WI38 (cell line): Measurements from ENCODE around the gene CPSF4.

Experiments
- H3K4me3 ChIP-seq: 2 replicates; pipeline ENCODE4 v1.5.1; 2011; ENCODE audit warnings: low read depth, mild to moderate bottlenecking, control low read depth, low read length
- CTCF ChIP-seq: IDR thresholded peaks from 2 replicates; pipeline ENCODE4 v1.5.1; 2012; ENCODE audit warnings: low read depth, mild to moderate bottlenecking, control low read depth, low read length

The CPSF4 gene

GRCh38 chr7:99433158-99433557, 5.6 kb upstream of the CPSF4 start:
- H3K4me3 ChIP-seq: no peak overlapping the region
- TF ChIP-seq CTCF: no peak

DNA sequence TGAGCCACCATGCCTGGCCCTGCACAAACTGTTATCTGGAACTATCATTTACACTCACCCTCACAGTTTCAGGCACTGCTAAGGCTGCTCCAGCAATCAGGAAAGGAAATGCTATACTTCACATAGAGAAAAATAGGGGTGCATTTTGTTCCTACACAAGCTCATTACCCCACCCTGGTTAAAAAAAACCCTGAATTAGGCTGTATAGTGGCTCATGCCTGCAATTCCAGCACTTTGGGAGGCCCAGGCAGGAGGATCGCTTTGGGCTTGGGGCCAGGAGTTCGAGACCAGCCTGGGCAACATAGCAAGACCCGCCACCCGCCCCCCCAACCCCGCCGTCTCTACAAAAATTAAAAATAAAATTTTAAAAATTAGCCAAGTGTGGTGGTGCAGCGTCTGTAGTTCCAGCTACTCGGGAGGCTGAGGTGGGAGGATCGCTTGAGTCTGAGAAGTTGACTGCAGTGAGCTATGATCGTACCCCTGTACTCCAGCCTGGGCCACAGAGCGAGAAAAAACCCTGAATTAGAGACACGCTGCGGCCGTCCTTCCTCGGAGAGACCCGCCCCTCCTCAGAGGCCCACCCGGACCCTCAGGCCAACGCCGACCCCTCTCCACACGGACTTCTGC, 684 bp upstream of the CPSF4 start:
- peak overlapping the region; percentile 78 for H3K4me3 ChIP-seq
- TF ChIP-seq CTCF: no peak

DNA sequence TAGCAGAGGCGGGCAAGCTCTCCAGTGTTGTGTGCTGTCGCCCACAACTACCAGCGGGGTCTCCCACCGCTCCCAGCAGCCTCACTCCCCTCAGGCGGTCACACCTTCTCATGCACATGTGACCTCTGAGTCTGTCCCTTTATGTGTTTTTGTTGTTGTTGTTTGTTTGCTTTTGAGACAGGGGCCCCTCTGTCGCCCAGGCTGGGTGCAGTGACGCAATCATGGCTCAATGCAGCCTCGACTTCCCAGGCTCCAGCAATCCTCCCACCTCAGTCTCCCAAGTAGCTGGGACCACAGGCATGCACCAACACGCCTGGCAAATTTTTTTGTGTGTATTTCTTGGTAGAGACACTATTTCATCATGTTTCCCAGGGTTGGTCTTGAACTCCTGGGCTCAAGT, 1.5 kb downstream of the CPSF4 start:
- H3K4me3 ChIP-seq: peak overlapping the region; percentile 78
- TF ChIP-seq CTCF: no peak

GRCh38 chr7:99446096-99446495, 7.4 kb downstream of the CPSF4 start:
- TF ChIP-seq CTCF: no peak

GRCh38 chr7:99447943-99448342, 9.2 kb downstream of the CPSF4 start:
- no peak for TF ChIP-seq CTCF
- no peak overlapping the region for H3K4me3 ChIP-seq

More at GRCh38 chr7:99446096-99446495, 7.4 kb downstream of the CPSF4 start:
- no peak overlapping the region for H3K4me3 ChIP-seq

DNA sequence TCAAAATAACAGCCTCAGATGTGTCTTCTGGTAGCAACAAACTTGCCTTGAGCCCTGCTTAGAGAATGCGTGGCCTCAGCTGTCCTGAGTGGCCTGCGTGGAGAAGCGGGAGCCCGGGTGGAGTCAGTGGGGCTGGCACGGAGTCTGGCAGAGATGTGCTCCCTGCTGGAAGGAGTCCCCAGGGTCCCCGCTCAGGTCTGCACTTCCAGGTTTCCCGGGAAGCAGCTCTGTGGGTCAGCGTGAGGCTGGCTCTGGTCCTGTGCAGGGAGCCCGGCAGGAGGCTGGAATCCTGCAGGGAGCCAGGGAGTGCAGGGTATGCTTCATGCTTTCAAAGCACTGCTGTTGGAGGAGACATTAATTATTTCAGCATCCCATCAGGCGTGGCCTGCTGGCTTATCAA, 10.1 kb downstream of the CPSF4 start:
- no peak overlapping the region for H3K4me3 ChIP-seq
- no peak for TF ChIP-seq CTCF

DNA sequence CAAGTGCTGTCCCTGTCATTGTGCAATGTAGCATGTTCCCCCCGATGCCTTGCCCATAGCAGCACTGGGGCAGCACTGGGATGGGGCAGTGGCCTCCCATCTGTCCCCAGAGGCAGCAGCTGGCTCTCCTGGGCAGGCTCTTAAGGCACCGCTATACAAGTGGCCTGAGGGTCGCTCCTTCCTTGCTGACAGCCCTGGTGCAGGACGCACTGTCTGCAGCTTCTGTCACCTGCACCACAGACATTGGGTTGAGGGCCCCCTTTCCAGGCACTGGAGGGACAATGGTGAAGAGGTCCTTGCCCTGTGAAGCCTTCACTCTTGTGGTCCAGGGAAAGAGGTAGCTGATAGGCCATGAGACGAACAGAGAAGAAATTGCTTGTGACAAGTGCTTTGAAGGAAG, 10.6 kb downstream of the CPSF4 start:
- no peak for TF ChIP-seq CTCF
- H3K4me3 ChIP-seq: no peak overlapping the region
